PC-3 (cell line): ENCODE results near the gene PRKN. TPM values are rescaled to one million over a fixed set of nuclear protein-coding genes. Genes with fewer than 3 reads are reported as not detected.

ENCODE experiments used
- ATAC-seq: fragments of 200-7000 bp; cut with Tn5 transposase; 2 replicates; pipeline ENCODE4 v1.9.1; 2020; ENCODE audit warnings: mild to moderate bottlenecking, moderate library complexity
- BruUV-seq: library from RNA; stranded (reverse); fragments of 400-500 nt; replicated peaks from 2 replicates; lab custom pipeline; 2021; lab: Mats Ljungman, UMichigan
- CTCF ChIA-PET: fragments of 300-600 bp; sonication (Branson Sonifier 250); formaldehyde crosslinking; loops from one replicate; lab custom pipeline; 2022; ENCODE audit warnings: antibody characterized with exemption; lab: Charles Lee
- POLR2A ChIA-PET: fragments of 300-600 bp; sonication (Branson Sonifier 250); formaldehyde crosslinking; loops from one replicate; lab custom pipeline; 2022; ENCODE audit warnings: antibody characterized with exemption; ENCODE audit not compliant: unreplicated experiment; lab: Charles Lee
- DNase-seq: peaks from one replicate; pipeline ENCODE4 v3.0.0-alpha.2; 2015
- H2AFZ ChIP-seq: fragments of 300-600 bp; sonication (generic); 2 replicates; pipeline ENCODE4 v1.6.0; 2016; ENCODE audit warnings: antibody characterized with exemption, low read length
- H3F3A ChIP-seq: fragments of 300-600 bp; sonication (generic); one replicate; pipeline ENCODE4 v1.6.0; 2017; ENCODE audit warnings: antibody characterized with exemption, low read length, control low read depth, mild to moderate bottlenecking; ENCODE audit not compliant: unreplicated experiment
- H3K27ac ChIP-seq: fragments of 300-600 bp; sonication (generic); 2 replicates; pipeline ENCODE4 v1.5.1; 2016; ENCODE audit warnings: mild to moderate bottlenecking, low read length
- H3K27me3 ChIP-seq: fragments of 300-600 bp; sonication (generic); 2 replicates; pipeline ENCODE4 v1.6.1; 2016; ENCODE audit warnings: low read length, mixed read lengths
- H3K36me3 ChIP-seq: fragments of 300-600 bp; sonication (generic); 2 replicates; pipeline ENCODE4 v1.6.1; 2016; ENCODE audit warnings: low read depth, mixed run types, low read length, mixed read lengths
- H3K4me1 ChIP-seq: fragments of 300-600 bp; sonication (generic); 2 replicates; pipeline ENCODE4 v1.5.1; 2016; ENCODE audit warnings: low read length; ENCODE audit not compliant: insufficient read depth
- H3K4me2 ChIP-seq: fragments of 300-600 bp; sonication (generic); 2 replicates; pipeline ENCODE4 v1.6.0; 2016; ENCODE audit warnings: low read length
- H3K4me3 ChIP-seq: fragments of 300-600 bp; sonication (generic); 2 replicates; pipeline ENCODE4 v1.5.1; 2016; ENCODE audit warnings: mild to moderate bottlenecking, low read length, mixed read lengths
- H3K79me2 ChIP-seq: fragments of 300-600 bp; sonication (generic); 2 replicates; pipeline ENCODE4 v1.6.1; 2017; ENCODE audit warnings: low read length, mixed read lengths
- H3K9ac ChIP-seq: fragments of 300-600 bp; sonication (generic); 2 replicates; pipeline ENCODE4 v1.6.0; 2016; ENCODE audit warnings: mild to moderate bottlenecking, low read length
- H3K9me2 ChIP-seq: fragments of 300-600 bp; sonication (generic); replicated peaks from 2 replicates; pipeline ENCODE4 v1.6.1; 2016; ENCODE audit warnings: mixed run types, low read length, mixed read lengths
- H3K9me3 ChIP-seq: fragments of 300-600 bp; sonication (generic); 2 replicates; pipeline ENCODE4 v1.6.1; 2016; ENCODE audit warnings: low read length, mixed read lengths
- H4K20me1 ChIP-seq: fragments of 300-600 bp; sonication (generic); 2 replicates; pipeline ENCODE4 v1.6.1; 2016; ENCODE audit warnings: low read length, mixed read lengths
- CTCF ChIP-seq: fragments of 300-600 bp; sonication (generic); conservative IDR thresholded peaks from 2 replicates; pipeline ENCODE4 v1.5.1; 2017; ENCODE audit warnings: antibody characterized with exemption, low read depth, mild to moderate bottlenecking, low read length
- EZH2 ChIP-seq: fragments of 300-600 bp; sonication (generic); IDR thresholded peaks from one replicate; pipeline ENCODE4 v1.6.1; 2017; ENCODE audit warnings: antibody characterized with exemption, mild to moderate bottlenecking, low read length; ENCODE audit not compliant: unreplicated experiment
- EZH2phosphoT487 ChIP-seq: fragments of 300-600 bp; sonication (generic); IDR thresholded peaks from 2 replicates; pipeline ENCODE4 v1.6.1; 2018; ENCODE audit warnings: mild to moderate bottlenecking, antibody characterized with exemption, low read length, borderline replicate concordance
- intact Hi-C: fragments of 100-400 bp; cut with micrococcal nuclease; formaldehyde crosslinking; loops from 2 replicates; pipeline ENCODE4 v1.9.0; 2023
- total RNA-seq: library from RNA; depleted of rRNA; stranded (reverse); fragments of >200 nt; gene quantifications from 2 replicates; pipeline ENCODE4 v1.2.3, GENCODE V29; 2014

The PRKN gene
- total RNA-seq, 1 experiment from 2014 or later: not detected

GRCh38 chr6:161634916-161635315, 1092.7 kb downstream of the PRKN start:
- POLR2A ChIA-PET: no interaction called here
- no peaks in the 10 kb centered on the region for H3K9me3 ChIP-seq
- no peak overlapping the region for H3K4me3 ChIP-seq
- CTCF ChIA-PET: no interaction called here
- BruUV-seq: no TSS peak
- H3K79me2 ChIP-seq: no peaks in the 10 kb centered on the region
- no peaks in the 10 kb centered on the region for H4K20me1 ChIP-seq
- H3K9ac ChIP-seq: no peak overlapping the region
- no peak for DNase-seq
- H3K27me3 ChIP-seq: peaks cover 47% of the 10 kb centered on the region
- intact Hi-C loops: no loop called here
- no peak for TF ChIP-seq EZH2phosphoT487
- no peak for TF ChIP-seq EZH2
- no peak for TF ChIP-seq CTCF
- H3K4me2 ChIP-seq: no peak overlapping the region
- ATAC-seq: no peak
- H3F3A ChIP-seq: no peaks in the 10 kb centered on the region
- H2AFZ ChIP-seq: no peak overlapping the region
- no peaks in the 10 kb centered on the region for H3K4me1 ChIP-seq
- H3K36me3 ChIP-seq: no peaks in the 10 kb centered on the region
- no peak overlapping the region for H3K27ac ChIP-seq
- H3K9me2 ChIP-seq: no peaks in the 10 kb centered on the region

DNA sequence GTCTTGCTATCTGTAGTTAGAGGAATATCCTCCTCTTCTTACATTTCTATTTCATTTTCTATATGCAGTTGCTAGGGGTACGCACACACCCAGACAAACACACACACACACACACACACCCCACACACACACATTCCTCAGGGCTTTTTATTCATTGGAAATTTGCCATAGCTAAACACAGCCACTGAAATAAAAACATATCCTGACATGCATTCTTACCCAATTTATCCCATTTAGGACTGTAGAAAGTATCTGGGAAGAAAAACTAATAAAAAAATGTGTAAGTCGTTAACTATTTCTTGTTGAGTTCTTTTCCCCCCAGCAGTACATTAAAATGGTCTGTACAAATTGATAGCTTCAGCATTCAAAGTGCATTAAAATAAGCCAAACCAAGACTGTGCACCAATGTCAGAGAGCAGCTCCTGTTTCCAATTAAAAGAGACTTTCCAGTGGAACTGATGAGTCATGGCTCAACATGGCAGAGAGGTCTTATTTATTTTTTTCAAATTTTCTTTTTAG, 1095.8 kb downstream of the PRKN start:
- Histone ChIP-seq H3K9ac (no peak overlapping the region), H3K9me2 (no peaks in the 10 kb centered on the region), H3K27me3 (peaks cover 63% of the 10 kb centered on the region), H3F3A (no peaks in the 10 kb centered on the region), H3K79me2 (no peaks in the 10 kb centered on the region), H3K9me3 (no peaks in the 10 kb centered on the region), H3K4me2 (no peak overlapping the region), H2AFZ (no peak overlapping the region), H4K20me1 (no peaks in the 10 kb centered on the region), H3K27ac (no peak overlapping the region), H3K4me1 (no peaks in the 10 kb centered on the region), H3K36me3 (no peaks in the 10 kb centered on the region), H3K4me3 (no peak overlapping the region)
- intact Hi-C loops: no loop called here
- BruUV-seq: no TSS peak
- ATAC-seq (no peak), DNase-seq (no peak)
- TF ChIP-seq EZH2phosphoT487 (no peak), CTCF (no peak), EZH2 (no peak)
- CTCF ChIA-PET: no interaction called here
- POLR2A ChIA-PET: no interaction called here

DNA sequence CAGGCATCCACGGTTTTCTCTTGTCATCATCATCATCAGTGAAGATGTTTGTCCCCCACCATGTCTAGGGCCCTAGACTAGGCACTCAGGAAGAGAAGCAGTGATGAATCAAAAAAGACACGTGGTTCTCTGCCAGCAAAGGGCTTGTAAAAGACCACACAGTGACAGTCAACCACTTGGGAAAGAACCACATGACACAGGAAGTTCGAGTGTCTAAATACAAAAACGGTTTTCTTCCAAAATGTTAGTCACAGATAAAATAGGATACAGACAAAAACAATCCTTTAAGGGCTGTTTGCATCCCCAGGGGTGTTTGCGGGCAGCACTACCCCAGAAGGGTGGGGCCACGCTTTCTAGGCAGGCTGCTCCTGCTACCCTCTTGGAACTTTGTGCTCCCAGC, 1096.9 kb downstream of the PRKN start:
- Histone ChIP-seq H3K9ac (no peak overlapping the region), H3K9me3 (no peaks in the 10 kb centered on the region), H3K9me2 (no peaks in the 10 kb centered on the region), H3K36me3 (no peaks in the 10 kb centered on the region), H3K27ac (no peak overlapping the region), H3K79me2 (no peaks in the 10 kb centered on the region), H4K20me1 (no peaks in the 10 kb centered on the region), H3K27me3 (peaks cover 61% of the 10 kb centered on the region), H2AFZ (no peak overlapping the region), H3K4me2 (no peak overlapping the region), H3F3A (no peaks in the 10 kb centered on the region), H3K4me1 (no peaks in the 10 kb centered on the region), H3K4me3 (no peak overlapping the region)
- intact Hi-C loops: no loop called here
- CTCF ChIA-PET: no interaction called here
- no peak for ATAC-seq
- no TSS peak for BruUV-seq
- TF ChIP-seq CTCF (no peak), EZH2phosphoT487 (no peak), EZH2 (no peak)
- POLR2A ChIA-PET: no interaction called here
- no peak for DNase-seq
